PFSK-1 (cell line): Measurements from ENCODE around the gene MAGI2.

Experiments used
- FOXP2 ChIP-seq: optimal IDR thresholded peaks from 2 replicates; pipeline ENCODE3; 2011; ENCODE audit warnings: borderline replicate concordance, control low read depth, inconsistent platforms; ENCODE audit not compliant: insufficient read depth; ENCODE audit errors: extremely low read length, extremely low read depth
- POLR2AphosphoS5 ChIP-seq: IDR thresholded peaks from 2 replicates; pipeline ENCODE4 v1.6.1; 2012; ENCODE audit warnings: low read depth, mild to moderate bottlenecking, control low read depth, low read length, moderate library complexity
- TAF1 ChIP-seq: IDR thresholded peaks from 2 replicates; pipeline ENCODE4 v1.6.1; 2012; ENCODE audit warnings: low read length, control low read depth, borderline replicate concordance; ENCODE audit not compliant: insufficient read depth

DNA sequence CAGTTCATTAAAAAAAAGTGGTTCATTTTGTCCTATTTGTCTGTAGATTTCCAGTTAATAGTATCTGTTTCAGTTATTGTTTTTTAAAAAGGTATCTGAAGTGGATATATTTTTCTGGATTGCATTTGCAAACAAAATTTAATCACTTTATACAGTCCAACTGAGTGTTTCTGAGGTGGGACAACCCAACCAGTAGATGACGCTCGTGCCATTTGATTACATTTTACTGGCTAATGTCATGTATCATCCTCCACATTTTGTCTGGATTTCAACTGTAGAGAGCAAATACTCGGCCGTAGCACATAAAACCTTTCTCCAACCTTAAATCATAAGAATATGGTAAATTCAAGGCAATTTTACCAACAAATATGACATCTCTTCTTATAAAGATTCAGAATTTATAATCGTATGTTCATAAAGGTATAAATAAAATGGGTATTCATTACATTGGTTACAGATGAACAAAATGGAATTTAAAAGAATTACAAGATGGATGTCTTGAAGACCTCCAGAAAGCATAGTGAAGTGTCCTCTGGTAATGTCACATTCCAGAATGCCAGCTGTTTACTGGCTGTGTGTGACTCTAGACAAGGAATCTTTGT, 865.9 kb downstream of the MAGI2 start:
- no peak for TF ChIP-seq TAF1
- TF ChIP-seq FOXP2 = no peak
- no peak for TF ChIP-seq POLR2AphosphoS5
